HG03064 (cell line): ENCODE data around the gene ABAT.
"Not testable (repeated sequence)": the region's sequence is repeated elsewhere in the genome, so short reads cannot be mapped to it uniquely, and the experiment has no call there.

Experiments used
- ATAC-seq: cut with Tn5 transposase; IDR thresholded peaks from one replicate; pipeline ENCODE4 v1.9.1; 2021; ENCODE audit warnings: low read depth; ENCODE audit not compliant: unreplicated experiment

The ABAT gene

DNA sequence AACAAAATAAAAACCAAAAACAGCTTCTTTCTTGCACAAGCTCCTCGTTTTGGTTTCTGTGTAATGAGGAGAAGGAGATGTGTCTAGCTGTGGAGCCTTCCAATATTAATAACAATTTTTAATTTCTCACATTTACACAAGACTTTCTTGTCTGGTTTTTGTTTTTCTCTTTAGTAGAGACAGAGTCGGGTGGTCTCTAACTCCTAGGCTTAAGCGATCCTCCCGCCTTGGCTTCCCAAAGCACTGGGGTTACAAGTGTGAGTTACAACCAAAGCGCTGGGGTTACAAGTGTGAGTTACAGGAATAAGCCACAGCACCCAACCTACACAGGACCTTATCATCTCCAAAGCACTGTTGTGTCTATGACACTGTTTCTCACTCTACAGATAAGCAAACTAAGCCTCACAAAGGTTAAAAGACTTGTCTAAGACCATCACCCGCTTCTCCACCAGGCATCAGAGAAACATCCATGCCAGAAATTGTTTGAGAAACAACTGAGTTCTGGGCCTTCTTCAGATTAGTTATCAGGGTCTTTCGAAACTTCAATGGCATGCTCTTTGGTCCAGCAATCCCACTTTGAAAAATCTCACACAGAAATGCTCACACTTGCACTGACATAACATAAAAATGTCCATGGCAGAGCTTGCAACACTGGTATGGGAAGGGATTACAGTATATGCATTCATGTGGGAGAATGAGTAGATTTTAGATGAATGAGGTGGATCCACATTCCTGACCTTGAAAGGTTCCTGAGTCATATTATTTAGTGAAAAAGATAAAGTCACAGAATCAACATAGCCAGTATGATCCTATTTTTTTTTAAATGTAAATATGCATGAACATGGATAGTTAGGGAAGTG is 3.9 kb downstream of the ABAT start:
- no peak for ATAC-seq

DNA sequence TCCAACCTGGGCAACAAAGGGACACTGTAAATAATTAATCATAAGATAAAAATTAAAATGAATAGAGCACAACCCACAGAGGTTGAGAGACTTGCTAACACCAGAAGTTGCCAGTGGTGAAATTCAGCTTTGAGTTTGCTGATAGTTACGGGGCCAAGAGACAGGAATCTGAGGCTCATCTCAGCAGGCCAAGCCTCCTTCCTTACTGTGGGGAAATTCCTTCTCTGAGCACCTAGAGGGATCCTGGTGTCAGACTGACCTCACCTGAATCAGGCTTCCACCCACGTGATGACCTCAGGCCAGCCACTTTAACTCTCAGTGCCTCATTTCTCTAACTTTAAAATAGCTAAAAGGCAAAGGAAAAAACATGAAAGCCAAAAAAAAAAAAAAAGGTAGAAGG is 4.7 kb downstream of the ABAT start:
- ATAC-seq = no peak

DNA sequence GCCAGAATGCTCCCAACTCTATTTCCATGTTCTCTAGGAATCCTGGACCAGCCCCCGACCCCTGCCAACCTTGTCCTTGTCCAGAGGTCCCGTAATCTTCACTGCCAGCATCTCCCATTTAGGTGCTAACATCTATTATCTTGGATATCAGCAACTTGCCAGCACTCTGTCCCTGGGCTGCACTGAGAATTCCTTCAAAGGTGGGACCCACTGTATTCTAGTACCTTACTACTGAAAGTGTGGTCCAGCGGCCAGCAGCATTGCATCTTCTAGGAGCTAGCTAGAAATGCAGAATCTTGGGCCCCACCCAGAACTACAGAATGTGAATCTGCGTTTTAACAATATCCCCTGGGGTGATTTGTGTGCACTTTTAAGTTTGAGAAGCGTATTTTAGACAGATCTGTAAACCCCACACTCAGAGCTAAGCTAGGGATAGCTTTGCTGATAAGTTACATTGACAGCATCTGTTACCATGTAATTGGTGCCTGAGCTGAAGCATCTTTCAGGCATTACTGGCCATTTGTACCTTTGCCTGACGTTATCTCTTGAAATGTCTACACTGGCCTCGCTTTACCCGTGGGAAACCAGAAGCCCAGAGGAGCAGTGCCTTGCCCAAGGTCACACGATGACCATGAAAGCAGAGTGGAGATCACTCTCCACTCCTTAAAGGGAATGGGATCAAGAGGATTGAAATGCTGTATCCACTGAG is 8.3 kb downstream of the ABAT start:
- no peak for ATAC-seq

- ATAC-seq = no peak
Measured at GRCh38 chr16:8683640-8684039, 9.2 kb downstream of the ABAT start.

DNA sequence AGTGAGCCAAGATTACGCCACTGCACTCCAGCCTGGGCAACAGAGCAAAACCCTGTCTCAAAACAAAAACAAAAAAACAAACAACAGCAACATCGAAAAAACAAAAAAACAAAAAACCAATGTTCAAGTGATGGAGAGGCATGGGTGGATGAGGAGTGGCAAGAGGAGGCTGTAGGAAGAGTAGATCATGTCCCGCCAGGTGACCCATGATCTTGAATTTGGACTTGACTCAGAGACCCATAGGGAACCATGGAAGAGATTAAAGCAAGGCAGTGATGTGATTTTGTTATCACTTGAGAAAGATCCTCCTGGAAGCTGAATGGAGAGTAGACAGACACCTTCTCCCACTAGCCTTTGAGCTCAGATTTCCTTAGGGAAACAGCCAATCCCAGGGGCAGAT is 11.2 kb downstream of the ABAT start:
- no peak for ATAC-seq

DNA sequence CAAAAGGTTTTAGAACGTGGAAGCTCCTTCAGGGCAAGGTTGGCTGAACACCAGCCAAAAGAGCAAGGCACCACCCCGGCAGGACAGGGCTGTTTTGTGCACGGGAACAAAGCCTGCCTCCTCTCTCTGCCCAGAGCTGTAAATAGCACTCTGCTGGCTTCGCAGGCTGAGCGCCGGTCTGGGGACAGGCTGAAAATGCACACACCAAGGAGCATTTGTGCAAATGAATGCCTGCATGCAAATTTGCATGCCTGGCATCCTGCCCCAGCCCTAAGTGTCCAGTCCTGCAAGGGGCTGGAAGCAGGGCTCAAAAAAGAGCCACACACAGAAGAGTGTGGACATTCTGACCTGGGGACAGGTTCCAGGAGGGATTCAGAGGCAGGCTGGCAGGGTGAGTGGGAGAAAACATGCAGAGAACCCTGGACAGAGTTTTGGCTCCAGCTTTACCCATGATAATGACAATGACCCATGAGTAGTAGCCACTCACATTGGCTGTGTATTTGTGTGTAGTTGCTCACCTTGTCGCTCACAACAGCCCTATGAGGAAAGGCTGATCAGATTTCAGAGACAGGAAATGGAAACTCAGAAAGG is 11.7 kb downstream of the ABAT start:
- no peak for ATAC-seq

- ATAC-seq = no peak
Measured at GRCh38 chr16:8686879-8687278, 12.5 kb downstream of the ABAT start.

DNA sequence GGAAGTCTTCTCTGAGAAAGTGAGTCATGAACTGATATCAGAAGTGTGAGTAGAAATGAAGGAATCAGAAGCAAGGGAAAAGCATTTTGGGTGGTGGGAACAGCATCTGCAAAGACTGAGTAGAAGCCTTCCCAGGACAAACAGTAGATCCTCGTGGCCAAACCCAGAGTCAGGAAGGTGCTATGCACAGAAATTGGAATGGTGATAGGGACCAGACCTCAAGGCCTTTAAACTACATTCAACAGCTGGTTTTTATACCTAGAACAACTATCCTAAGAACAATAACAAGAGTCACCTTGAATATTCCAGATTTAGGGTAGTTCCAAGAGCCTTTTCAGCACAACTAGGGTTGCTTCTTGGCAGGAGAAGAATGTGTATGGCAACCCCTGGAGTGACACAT is 15.3 kb downstream of the ABAT start:
- no peak for ATAC-seq

DNA sequence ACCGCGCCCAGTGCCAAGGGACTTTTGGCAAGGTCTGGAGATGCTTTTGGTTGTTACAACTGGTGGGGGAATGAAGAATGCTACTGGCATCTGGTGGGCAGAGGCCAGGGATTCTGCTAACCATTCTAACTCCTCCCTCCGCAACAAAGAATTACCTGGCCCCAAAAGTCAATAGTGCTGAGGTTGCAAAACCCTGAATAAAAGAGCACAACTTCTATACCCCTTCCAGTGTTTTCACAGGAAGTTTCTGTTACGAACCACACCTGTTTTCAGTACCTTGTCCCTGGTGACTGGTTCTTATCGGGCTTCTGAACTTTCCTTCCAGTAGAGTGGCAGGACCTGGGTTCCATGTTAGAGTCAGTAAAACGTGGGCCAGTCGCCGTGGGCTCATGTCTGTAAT is 17.3 kb downstream of the ABAT start:
- ATAC-seq = no peak

DNA sequence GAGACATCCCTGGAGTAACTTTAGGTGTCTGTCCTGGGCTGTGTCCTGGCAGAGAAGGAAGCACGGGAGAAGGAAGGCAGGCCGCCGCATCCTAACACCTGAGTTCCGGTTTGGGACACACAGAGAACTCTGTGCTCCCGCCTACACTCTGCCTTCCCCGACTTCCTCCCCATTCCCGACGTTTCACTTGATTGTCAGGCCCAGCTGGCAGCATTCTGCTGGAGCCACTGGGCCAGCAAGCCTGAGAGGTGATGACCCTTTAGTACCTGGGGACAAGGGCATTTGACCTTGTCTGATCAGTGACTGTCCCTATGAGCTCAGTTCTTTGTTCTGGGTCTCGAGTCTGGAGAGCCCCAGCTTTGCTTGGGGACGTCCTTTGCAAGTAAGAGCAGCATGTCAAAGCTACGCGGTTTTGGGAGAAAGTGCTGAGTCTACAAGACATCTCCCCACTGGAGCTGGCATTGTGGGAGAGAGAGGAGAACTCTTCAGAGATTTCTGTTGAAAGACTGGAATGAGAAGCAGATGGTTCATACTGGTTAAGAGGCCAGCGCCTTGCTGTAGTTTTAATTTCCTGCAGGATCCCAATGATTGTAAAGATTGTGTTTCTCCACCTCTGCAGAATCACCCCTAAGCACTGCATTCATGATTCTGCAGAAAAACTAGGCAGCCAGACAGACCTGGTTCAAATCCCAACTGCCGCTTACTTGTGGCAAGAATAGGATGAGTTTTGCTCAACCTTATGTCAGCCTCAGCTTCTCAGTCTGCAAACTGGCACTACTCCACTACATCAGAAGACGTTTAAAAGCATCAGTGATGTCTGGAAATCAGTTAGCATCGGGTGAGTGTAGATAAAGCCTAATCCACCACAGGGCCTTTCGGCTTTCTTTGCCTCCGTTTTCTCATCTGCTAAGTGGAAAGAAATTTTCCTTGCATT is 20.6 kb downstream of the ABAT start:
- ATAC-seq = no peak

DNA sequence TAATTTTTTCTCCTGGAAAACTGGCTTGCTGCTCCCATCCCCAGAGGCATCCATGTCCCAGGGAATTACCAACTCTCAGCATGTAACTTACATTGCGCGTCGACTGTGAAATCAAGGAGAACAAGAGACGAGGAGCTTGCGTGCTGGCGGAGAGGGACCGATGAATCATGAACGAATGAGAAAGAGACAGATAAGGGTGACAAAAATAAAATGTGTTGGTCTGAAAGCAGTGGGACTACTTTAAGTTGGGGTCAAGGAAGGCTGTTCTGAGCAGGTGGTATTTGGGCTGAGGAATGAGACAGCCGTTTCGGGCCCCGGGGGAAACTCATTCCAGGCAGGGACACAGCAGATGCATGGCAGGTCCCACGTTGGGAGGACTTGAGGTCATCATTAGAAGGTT is 22.5 kb downstream of the ABAT start:
- ATAC-seq = no peak

DNA sequence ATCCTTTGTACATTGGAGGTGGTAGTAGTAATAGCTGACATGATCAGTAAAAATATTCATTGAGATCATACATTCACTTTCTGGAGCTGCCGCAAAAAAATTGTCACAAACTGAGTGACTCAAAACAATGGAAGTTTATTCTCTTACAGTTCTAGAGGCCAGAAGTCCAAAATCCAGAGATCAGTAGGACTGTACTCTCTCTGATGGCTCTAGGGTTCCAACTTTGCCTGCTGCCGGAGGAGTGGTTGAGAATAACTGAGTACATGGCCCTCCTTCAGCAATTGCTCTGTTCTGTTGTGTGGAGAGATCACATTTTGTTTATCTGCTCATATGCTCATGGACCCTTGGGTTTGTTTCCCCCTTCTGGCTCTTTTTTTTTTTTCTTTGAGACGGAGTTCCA is 23.5 kb downstream of the ABAT start:
- no peak for ATAC-seq

GRCh38 chr16:8703693-8704092 is 29.3 kb downstream of the ABAT start:
- no peak for ATAC-seq

DNA sequence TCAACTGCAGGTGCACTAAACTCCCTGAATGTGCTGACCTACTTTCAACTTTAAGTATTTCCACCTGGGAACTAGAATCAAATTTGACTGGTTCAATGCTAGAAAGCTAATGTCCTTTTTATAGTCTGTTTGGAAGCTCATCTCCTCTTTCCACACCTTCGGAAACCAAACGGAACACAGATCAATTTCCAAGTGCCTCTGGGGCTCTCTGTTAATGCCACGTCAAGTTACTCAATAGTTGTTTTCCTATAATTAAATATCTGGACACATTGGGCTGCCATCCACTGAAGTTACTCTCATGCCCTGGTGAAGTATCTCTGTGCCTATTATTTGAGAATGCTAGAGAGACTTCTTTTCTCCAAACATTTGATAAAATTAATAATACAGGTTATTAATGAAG is 29.7 kb downstream of the ABAT start:
- ATAC-seq = no peak

GRCh38 chr16:8705100-8705822 is 30.8 kb downstream of the ABAT start:
- not testable (repeated sequence) for ATAC-seq

DNA sequence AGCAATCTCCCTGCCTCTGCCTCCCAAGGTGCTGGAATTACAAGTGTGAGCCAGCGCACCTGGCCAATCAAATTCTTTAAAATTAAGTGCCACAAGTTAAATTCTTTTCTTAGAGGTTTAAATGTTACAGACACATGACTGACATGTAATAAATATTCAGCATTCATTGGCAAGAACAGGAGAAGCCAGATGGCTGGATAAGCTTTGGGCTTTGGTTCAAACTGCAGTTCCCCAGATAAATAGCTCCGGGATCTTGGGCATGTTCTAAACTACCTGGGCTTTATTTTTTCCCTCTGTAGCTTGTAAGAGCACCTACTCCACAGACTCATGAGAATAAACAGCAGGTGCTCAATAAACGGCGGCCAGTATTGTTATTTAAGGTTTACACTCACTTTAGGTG is 34.1 kb downstream of the ABAT start:
- no peak for ATAC-seq

DNA sequence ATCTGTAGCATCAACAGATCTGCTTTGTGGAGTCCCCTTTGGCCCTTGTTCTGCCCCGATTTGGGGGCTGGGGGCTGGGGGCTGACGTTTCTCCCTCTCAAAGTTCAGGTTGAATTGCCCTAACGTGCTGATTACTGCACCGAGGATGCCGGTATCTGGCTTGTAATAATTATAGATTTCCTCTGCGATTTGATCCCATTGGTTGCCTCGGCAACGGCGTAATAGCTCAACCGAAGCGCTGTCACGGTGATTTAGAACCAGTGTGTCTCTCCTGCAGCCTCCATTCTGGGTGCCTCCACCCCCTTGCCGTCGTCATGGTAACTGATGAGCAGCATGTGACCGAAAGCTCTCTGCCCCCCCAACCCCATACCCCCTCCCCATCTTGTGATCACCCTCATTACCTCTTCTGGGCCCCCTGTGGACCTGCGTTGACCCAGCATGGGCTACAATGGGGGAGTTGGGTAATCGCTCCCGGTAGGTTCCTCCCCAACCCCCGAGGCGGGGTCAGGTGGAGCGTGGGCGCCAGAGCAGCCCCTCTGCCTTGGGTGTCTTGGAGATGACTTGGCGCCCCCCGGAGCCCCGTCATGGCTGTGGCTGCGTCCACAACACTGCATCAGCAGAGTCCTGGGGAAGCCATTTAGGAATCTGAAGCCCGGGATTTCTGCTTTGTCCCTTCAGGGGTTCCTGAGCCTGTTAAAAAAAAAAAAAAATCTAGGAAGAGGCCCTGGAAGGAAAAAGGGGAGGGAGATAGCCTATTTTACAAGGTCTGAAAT is 38.4 kb downstream of the ABAT start:
- no peak for ATAC-seq

DNA sequence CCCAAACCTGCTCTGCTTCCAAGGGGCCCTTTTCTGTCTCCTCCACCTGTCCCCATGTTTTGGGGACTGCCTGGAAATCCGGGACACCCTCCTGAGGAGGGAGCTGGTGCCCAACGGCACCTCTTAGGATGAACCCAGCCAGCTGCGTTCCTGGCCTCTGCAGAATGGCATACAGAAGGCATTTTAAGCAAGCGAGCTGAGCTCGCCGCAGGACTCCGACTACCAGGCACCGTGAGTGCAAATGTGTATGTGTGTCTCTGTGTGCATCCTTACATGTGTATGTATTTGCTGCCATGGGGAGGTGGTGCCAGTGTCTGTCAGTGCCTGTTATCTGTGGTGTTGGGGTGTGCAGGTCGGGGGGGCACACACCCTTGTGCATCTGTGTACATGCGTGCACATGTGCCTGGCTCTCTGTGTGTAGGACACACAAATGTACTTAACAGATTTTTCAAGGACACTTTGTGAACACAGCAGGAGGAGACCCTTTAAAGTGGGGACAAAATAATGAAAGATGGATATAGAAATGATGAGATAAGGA is 39.3 kb downstream of the ABAT start:
- ATAC-seq = no peak

- ATAC-seq = no peak
Measured at GRCh38 chr16:8714174-8714573, 39.8 kb downstream of the ABAT start.
